Immature natural killer cell (primary cell): ENCODE measurements around the gene BTBD9. TPM values are rescaled to one million over a fixed set of nuclear protein-coding genes. Genes with fewer than 3 reads are reported as not detected.
"Not testable (repeated sequence)": the region's sequence is repeated elsewhere in the genome, so short reads cannot be mapped to it uniquely, and the experiment has no call there.

Experiments
- DNase-seq, 3 donors: peaks; one replicate each; pipeline ENCODE4 v3.0.0; 2022; ENCODE audit warnings: mixed read lengths in 1 of 3
- H3K27ac Mint-ChIP-seq, 6 donors: one replicate each; pipeline ENCODE4 v1.8.0; 2020; ENCODE audit warnings: mixed read lengths in 6 of 6, mild to moderate bottlenecking in 5 of 6, inconsistent platforms in 4 of 6, moderate library complexity in 3 of 6
- H3K27me3 Mint-ChIP-seq, 3 donors: one replicate each; pipeline ENCODE4 v1.8.0; 2020 to 2021; ENCODE audit warnings: low read depth in 3 of 3, mild to moderate bottlenecking in 3 of 3, mixed read lengths in 3 of 3, moderate library complexity in 3 of 3, inconsistent platforms in 1 of 3
- H3K36me3 Mint-ChIP-seq, 3 donors: one replicate each; pipeline ENCODE4 v1.8.0; 2020; ENCODE audit warnings: mixed read lengths in 3 of 3, inconsistent platforms in 2 of 3, mild to moderate bottlenecking in 2 of 3
- H3K4me1 Mint-ChIP-seq, 2 donors: one replicate each; pipeline ENCODE4 v1.8.0; 2020; ENCODE audit warnings: inconsistent platforms in 2 of 2, mild to moderate bottlenecking in 2 of 2, mixed read lengths in 2 of 2, moderate library complexity in 1 of 2
- H3K4me3 Mint-ChIP-seq, 5 donors: one replicate each; pipeline ENCODE4 v1.8.0; 2020; ENCODE audit warnings: mild to moderate bottlenecking in 5 of 5, mixed read lengths in 5 of 5, inconsistent platforms in 3 of 5, moderate library complexity in 3 of 5
- H3K9me3 Mint-ChIP-seq, 6 donors: one replicate each; pipeline ENCODE4 v1.8.0; 2020; ENCODE audit warnings: mild to moderate bottlenecking in 6 of 6, mixed read lengths in 6 of 6, inconsistent platforms in 4 of 6, moderate library complexity in 3 of 6
- polyA plus RNA-seq, 3 donors: library from polyadenylated mRNA; unstranded; fragments of 300-500 nt; fragmentation: Illumina TruSeq; gene quantifications; one replicate each; pipeline ENCODE4 v1.2.3, GENCODE V29; 2021

BTBD9 gene
- polyA plus RNA-seq, 3 donors from 2014 or later = 5.3 to 12.3 (median 10.9) TPM

- Mint-ChIP-seq H3K4me1 (peaks cover 41 to 49% of the 10 kb centered on the region in 2 donors), H3K27ac (peak overlapping the region; percentile 83 to 98 (median 90)), H3K4me3 (peak overlapping the region; percentile 88 to 93 (median 90)), H3K9me3 (no peaks in the 10 kb centered on the region), H3K27me3 (peaks cover 0 to 6% (median 2%) of the 10 kb centered on the region in 3 donors), H3K36me3 (no peaks in the 10 kb centered on the region)
- DNase-seq = peak in 1 of 3 donors; percentile 50
Measured at GRCh38 chr6:38638941-38639497, 710 bp downstream of the BTBD9 start.

GRCh38 chr6:38637756-38638155, 2.0 kb downstream of the BTBD9 start:
- H3K4me1 Mint-ChIP-seq = peaks cover 41 to 49% of the 10 kb centered on the region in 2 donors
- no peaks in the 10 kb centered on the region for H3K9me3 Mint-ChIP-seq
- H3K4me3 Mint-ChIP-seq = peak overlapping the region in 2 of 5 donors; percentile 47 to 88
- no peaks in the 10 kb centered on the region for H3K36me3 Mint-ChIP-seq
- H3K27ac Mint-ChIP-seq = peak overlapping the region in 4 of 6 donors; percentile 2 to 90 (median 66)
- H3K27me3 Mint-ChIP-seq = peaks cover 0 to 6% (median 2%) of the 10 kb centered on the region in 3 donors
- DNase-seq = no peak

- Mint-ChIP-seq H3K27me3 (peaks cover 0 to 6% (median 0%) of the 10 kb centered on the region in 3 donors), H3K27ac (peak overlapping the region in 4 of 6 donors; percentile 2 to 53 (median 20)), H3K4me1 (peaks cover 41 to 43% of the 10 kb centered on the region in 2 donors), H3K4me3 (no peak overlapping the region), H3K36me3 (no peaks in the 10 kb centered on the region), H3K9me3 (no peaks in the 10 kb centered on the region)
- DNase-seq = no peak
Measured at GRCh38 chr6:38636027-38636426, 3.7 kb downstream of the BTBD9 start.

- Mint-ChIP-seq H3K4me3 (no peak overlapping the region), H3K36me3 (no peaks in the 10 kb centered on the region), H3K27ac (no peak overlapping the region), H3K9me3 (no peaks in the 10 kb centered on the region), H3K27me3 (peaks cover 0 to 6% (median 0%) of the 10 kb centered on the region in 3 donors), H3K4me1 (peaks cover 29 to 37% of the 10 kb centered on the region in 2 donors)
- DNase-seq = no peak
Measured at GRCh38 chr6:38634518-38634917, 5.2 kb downstream of the BTBD9 start.

- Mint-ChIP-seq H3K4me1 (peaks cover 16 to 19% of the 10 kb centered on the region in 2 donors), H3K27ac (no peak overlapping the region), H3K36me3 (no peaks in the 10 kb centered on the region), H3K27me3 (peaks cover 0 to 1% (median 0%) of the 10 kb centered on the region in 3 donors), H3K4me3 (no peak overlapping the region), H3K9me3 (no peaks in the 10 kb centered on the region)
- DNase-seq = no peak
Measured at GRCh38 chr6:38632490-38632889, 7.2 kb downstream of the BTBD9 start.

- H3K4me3 Mint-ChIP-seq = no peak overlapping the region
- H3K27me3 Mint-ChIP-seq = no peaks in the 10 kb centered on the region
- H3K36me3 Mint-ChIP-seq = no peaks in the 10 kb centered on the region
- H3K9me3 Mint-ChIP-seq = no peaks in the 10 kb centered on the region
- H3K27ac Mint-ChIP-seq = no peak overlapping the region
- DNase-seq = no peak
- peaks cover 6 to 7% of the 10 kb centered on the region in 2 donors for H3K4me1 Mint-ChIP-seq
Measured at GRCh38 chr6:38631186-38631783, 8.4 kb downstream of the BTBD9 start.

GRCh38 chr6:38625217-38625616, 14.5 kb downstream of the BTBD9 start:
- no peak overlapping the region for H3K27ac Mint-ChIP-seq
- no peaks in the 10 kb centered on the region for H3K27me3 Mint-ChIP-seq
- DNase-seq = no peak
- H3K4me3 Mint-ChIP-seq = no peak overlapping the region
- peaks cover 2 to 10% of the 10 kb centered on the region in 2 donors for H3K4me1 Mint-ChIP-seq
- H3K36me3 Mint-ChIP-seq = no peaks in the 10 kb centered on the region
- H3K9me3 Mint-ChIP-seq = no peaks in the 10 kb centered on the region

- H3K36me3 Mint-ChIP-seq, H3K4me3 Mint-ChIP-seq, H3K27ac Mint-ChIP-seq, H3K9me3 Mint-ChIP-seq, H3K27me3 Mint-ChIP-seq, DNase-seq: not testable (repeated sequence)
- peaks cover 3 to 15% of the 10 kb centered on the region in 2 donors for H3K4me1 Mint-ChIP-seq
Measured at GRCh38 chr6:38619342-38619741, 20.4 kb downstream of the BTBD9 start.

- not testable (repeated sequence) for H3K4me3 Mint-ChIP-seq, DNase-seq, H3K27ac Mint-ChIP-seq, H3K36me3 Mint-ChIP-seq, H3K9me3 Mint-ChIP-seq, H3K27me3 Mint-ChIP-seq
- peaks cover 1 to 14% of the 10 kb centered on the region in 2 donors for H3K4me1 Mint-ChIP-seq
Measured at GRCh38 chr6:38618301-38618700, 21.4 kb downstream of the BTBD9 start.

- H3K4me1 Mint-ChIP-seq = peaks cover 1 to 9% of the 10 kb centered on the region in 2 donors
- no peak for DNase-seq
- no peak overlapping the region for H3K4me3 Mint-ChIP-seq
- no peak overlapping the region for H3K27ac Mint-ChIP-seq
- no peaks in the 10 kb centered on the region for H3K9me3 Mint-ChIP-seq
- H3K36me3 Mint-ChIP-seq = no peaks in the 10 kb centered on the region
- peaks cover 0 to 2% (median 0%) of the 10 kb centered on the region in 3 donors for H3K27me3 Mint-ChIP-seq
Measured at GRCh38 chr6:38617856-38618255, 21.9 kb downstream of the BTBD9 start.

GRCh38 chr6:38612143-38612965, 27.4 kb downstream of the BTBD9 start:
- Mint-ChIP-seq H3K27me3 (no peaks in the 10 kb centered on the region), H3K4me3 (no peak overlapping the region), H3K9me3 (no peaks in the 10 kb centered on the region), H3K27ac (no peak overlapping the region), H3K4me1 (peaks cover 0 to 10% of the 10 kb centered on the region in 2 donors), H3K36me3 (no peaks in the 10 kb centered on the region)
- no peak for DNase-seq

GRCh38 chr6:38610050-38610625, 29.6 kb downstream of the BTBD9 start:
- Mint-ChIP-seq H3K27ac (no peak overlapping the region), H3K4me3 (no peak overlapping the region), H3K9me3 (no peaks in the 10 kb centered on the region), H3K27me3 (peaks cover 0 to 1% (median 0%) of the 10 kb centered on the region in 3 donors), H3K4me1 (peaks cover 0 to 7% of the 10 kb centered on the region in 2 donors), H3K36me3 (no peaks in the 10 kb centered on the region)
- no peak for DNase-seq

- peaks cover 0 to 3% (median 1%) of the 10 kb centered on the region in 3 donors for H3K27me3 Mint-ChIP-seq
- peaks cover 0 to 3% (median 0%) of the 10 kb centered on the region in 3 donors for H3K36me3 Mint-ChIP-seq
- no peaks in the 10 kb centered on the region for H3K4me1 Mint-ChIP-seq
- no peaks in the 10 kb centered on the region for H3K9me3 Mint-ChIP-seq
- DNase-seq = no peak
- no peak overlapping the region for H3K27ac Mint-ChIP-seq
- no peak overlapping the region for H3K4me3 Mint-ChIP-seq
Measured at GRCh38 chr6:38604700-38605099, 35.0 kb downstream of the BTBD9 start.

GRCh38 chr6:38603966-38604365, 35.8 kb downstream of the BTBD9 start:
- Mint-ChIP-seq H3K27ac (no peak overlapping the region), H3K4me3 (no peak overlapping the region), H3K4me1 (no peaks in the 10 kb centered on the region), H3K36me3 (peaks cover 0 to 3% (median 0%) of the 10 kb centered on the region in 3 donors), H3K27me3 (peaks cover 0 to 3% (median 1%) of the 10 kb centered on the region in 3 donors), H3K9me3 (no peaks in the 10 kb centered on the region)
- no peak for DNase-seq
